Liver (tissue), 3 donors: ENCODE results near the gene CDC20.

Experiments
- CTCF ChIP-seq: fragments of 150-350 bp; IDR thresholded peaks from 2 replicates; pipeline ENCODE4 v1.5.1; 2017; ENCODE audit warnings: improper control_type of control experiment, low read depth, low read length; ENCODE audit not compliant: missing input control
- MAX ChIP-seq: IDR thresholded peaks from 2 replicates; pipeline ENCODE4 v1.6.1; 2016; ENCODE audit warnings: antibody characterized with exemption
- REST ChIP-seq: IDR thresholded peaks from 2 replicates; pipeline ENCODE4 v1.6.1; 2016; ENCODE audit warnings: antibody characterized with exemption, mild to moderate bottlenecking
- TAF1 ChIP-seq: conservative IDR thresholded peaks from 2 replicates; pipeline ENCODE4 v1.6.1; 2016; ENCODE audit warnings: antibody characterized with exemption, mild to moderate bottlenecking
- donor health status: healthy.
- donor health status: healthy.

DNA sequence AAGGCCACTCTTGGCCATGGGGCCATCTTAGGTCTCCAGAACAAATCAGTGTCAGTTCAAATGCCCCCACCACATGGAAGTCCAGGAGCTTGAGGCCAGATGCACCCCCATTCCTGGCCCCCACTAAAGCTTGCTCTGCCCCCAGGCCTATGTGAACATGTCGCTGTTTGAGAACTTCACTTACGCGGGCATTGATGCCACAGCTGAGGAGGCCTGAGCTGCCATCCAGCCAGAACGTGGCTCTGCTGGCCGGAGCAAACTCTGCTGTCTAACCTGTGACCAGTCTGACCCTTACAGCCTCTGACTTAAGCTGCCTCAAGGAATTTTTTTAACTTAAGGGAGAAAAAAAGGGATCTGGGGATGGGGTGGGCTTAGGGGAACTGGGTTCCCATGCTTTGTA is 36.3 kb upstream of the CDC20 start:
- TF ChIP-seq CTCF: no peak
- TF ChIP-seq REST: no peak
- no peak for TF ChIP-seq MAX
- TF ChIP-seq TAF1: no peak
